ENCODE data around the gene MSL1. TPM values are rescaled to one million over a fixed set of nuclear protein-coding genes. Genes with fewer than 3 reads are reported as not detected.

Gene MSL1
- total and polyA plus RNA-seq, 2 of the 13 experiments (the other 11 are each of a cell fraction or from before 2014, with no cell fraction given) = 63.8 to 88.5 TPM

- TF ChIP-seq U2AF2 (IDR thresholded peaks at IDR 0.05; ENCODE audit: low read depth, low read length) (no peak), TRAFD1 (CRISPR knock-in tag; IDR thresholded peaks at IDR 0.05; ENCODE audit: borderline replicate concordance) (no peak), ZNF800 (CRISPR knock-in tag; IDR thresholded peaks at IDR 0.05) (no peak), CBX1 (IDR thresholded peaks at IDR 0.05; ENCODE audit: low read depth) (no peak), KLF11 (CRISPR knock-in tag; IDR thresholded peaks at IDR 0.05) (no peak), ZNF318 (CRISPR knock-in tag; IDR thresholded peaks at IDR 0.05) (no peak), ZNF142 (CRISPR knock-in tag; IDR thresholded peaks at IDR 0.05) (no peak), ZNF205 (CRISPR knock-in tag; IDR thresholded peaks at IDR 0.05) (no peak)
Observed at GRCh38 chr17:40075942-40076498, 45.8 kb upstream of the MSL1 start (continued).
